Muscle of arm (tissue), 12 donors: ENCODE measurements around the gene EEF1AKMT1. TPM values are rescaled to one million over a fixed set of nuclear protein-coding genes. Genes with fewer than 3 reads are reported as not detected.
"Not testable (repeated sequence)": the region's sequence is repeated elsewhere in the genome, so short reads cannot be mapped to it uniquely, and the experiment has no call there.

Source experiments
- DNase-seq: peaks from one replicate; pipeline ENCODE4 v3.0.0-alpha.2; 2013
- polyA plus RNA-seq, 12 donors: library from polyadenylated mRNA; unstranded; fragments of 120-200 nt; gene quantifications; one replicate each; pipeline ENCODE4 v1.2.1, GENCODE V29; 2013; ENCODE audit not compliant: insufficient read length in 12 of 12

EEF1AKMT1 gene
- polyA plus RNA-seq, 12 donors, result 9.9 to 17.1 (median 13.8) TPM; not detected in 2

GRCh38 chr13:20702915-20703779, 70.6 kb downstream of the EEF1AKMT1 start, which contains the start of gene IL17D:
Gene IL17D, plus strand, starts transcription at chr13:20703699. Its CDS starts 303 bp downstream, at chr13:20704002.
- DNase-seq, result no peak

- no peak for DNase-seq
Measured at GRCh38 chr13:20702530-20702914, 71.2 kb downstream of the EEF1AKMT1 start.

DNA sequence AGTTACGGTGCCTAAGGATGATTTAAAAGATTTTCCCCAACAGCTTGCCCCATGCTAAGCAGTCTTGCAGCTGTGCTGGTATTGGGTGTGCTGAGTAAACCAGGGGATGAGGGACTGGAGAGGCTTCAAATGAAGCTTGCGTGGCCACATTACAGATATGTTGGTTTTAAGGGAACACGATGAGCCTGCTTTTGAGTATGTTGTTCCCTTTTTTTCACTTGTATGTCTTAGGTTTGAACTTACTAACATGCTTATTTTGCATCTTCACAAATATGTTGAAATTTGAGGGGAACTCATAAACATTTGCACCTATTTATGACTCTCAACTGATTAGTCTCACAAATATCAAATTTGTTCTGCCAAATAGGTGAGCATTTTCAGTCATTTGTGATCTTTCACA, 72.3 kb downstream of the EEF1AKMT1 start:
- DNase-seq, result no peak

- no peak for DNase-seq
Measured at GRCh38 chr13:20700288-20700687, 73.5 kb downstream of the EEF1AKMT1 start.

GRCh38 chr13:20699715-20700114, 74.0 kb downstream of the EEF1AKMT1 start:
- DNase-seq, result no peak

DNA sequence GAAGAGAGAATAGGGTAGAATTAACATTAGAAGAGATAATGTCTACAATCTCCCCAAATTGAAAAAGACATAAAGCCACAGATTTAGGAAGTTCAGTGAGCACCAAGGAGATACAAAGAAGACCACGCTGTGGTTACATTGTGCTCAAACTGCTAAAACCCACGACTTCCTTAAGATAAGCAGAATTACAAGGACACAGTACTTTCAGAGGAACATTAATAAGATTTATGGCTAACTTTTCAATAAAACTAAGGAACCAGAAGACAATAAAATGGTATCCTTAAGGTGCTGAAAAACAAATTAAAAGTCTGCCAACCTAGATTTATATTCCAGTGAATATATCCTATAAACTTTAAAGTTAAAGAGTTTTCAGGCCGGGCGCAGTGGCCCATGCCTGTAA, 77.7 kb downstream of the EEF1AKMT1 start:
- no peak for DNase-seq

DNA sequence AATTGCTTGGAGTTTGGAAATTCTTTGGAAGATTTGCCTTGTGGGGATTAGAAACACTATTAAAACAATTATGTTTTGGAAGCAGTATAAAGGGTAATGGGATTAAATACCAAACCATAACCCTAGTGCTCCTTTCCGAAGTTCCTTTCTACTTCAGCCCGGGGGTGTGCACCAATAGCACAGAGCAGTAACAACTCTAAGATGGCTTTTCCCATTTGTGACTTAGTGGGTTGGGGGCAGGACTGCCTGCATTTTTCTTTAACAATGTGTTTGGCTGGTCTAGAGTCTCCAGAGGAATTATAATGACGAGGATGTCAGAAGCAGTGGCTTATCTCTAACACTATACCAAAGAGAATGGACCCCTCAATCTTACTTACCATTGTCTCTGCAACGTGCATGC, 82.1 kb downstream of the EEF1AKMT1 start:
- DNase-seq, result no peak

- DNase-seq, result no peak
Measured at GRCh38 chr13:20689291-20689690, 84.5 kb downstream of the EEF1AKMT1 start.

GRCh38 chr13:20686863-20687579, 86.7 kb downstream of the EEF1AKMT1 start:
- no peak for DNase-seq

GRCh38 chr13:20686167-20686566, 87.6 kb downstream of the EEF1AKMT1 start:
- no peak for DNase-seq

DNA sequence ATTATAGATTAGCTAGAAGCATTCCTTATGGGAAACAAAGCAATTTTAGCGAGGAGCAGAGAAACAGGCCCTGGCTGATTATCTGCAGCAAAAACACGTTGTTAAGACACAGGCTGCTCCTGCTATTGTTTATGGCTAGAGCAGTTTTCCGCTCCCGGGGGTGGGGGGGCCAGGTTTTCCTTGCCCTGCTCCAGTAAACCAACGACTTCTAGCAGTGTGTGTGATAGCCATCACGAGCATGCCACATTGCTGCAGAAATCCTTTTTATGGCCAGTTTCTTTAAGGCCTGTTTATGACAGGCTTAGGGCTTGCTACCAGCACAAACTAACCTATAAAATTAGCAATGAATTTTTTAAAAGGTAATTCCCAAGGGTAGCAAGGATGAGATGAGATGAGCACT, 88.7 kb downstream of the EEF1AKMT1 start:
- no peak for DNase-seq

GRCh38 chr13:20684546-20684945, 89.2 kb downstream of the EEF1AKMT1 start:
- no peak for DNase-seq

GRCh38 chr13:20684041-20684440, 89.7 kb downstream of the EEF1AKMT1 start:
- DNase-seq, result no peak

- DNase-seq, result no peak
Measured at GRCh38 chr13:20682061-20682460, 91.7 kb downstream of the EEF1AKMT1 start.

- not testable (repeated sequence) for DNase-seq
Measured at GRCh38 chr13:20681481-20681880, 92.3 kb downstream of the EEF1AKMT1 start.

GRCh38 chr13:20680416-20681080, 93.2 kb downstream of the EEF1AKMT1 start:
- DNase-seq, result no peak

- no peak for DNase-seq
Measured at GRCh38 chr13:20679879-20680278, 93.9 kb downstream of the EEF1AKMT1 start.

Other genes starting within 250 kb of the EEF1AKMT1 start
- gene CRYL1, start 248.1 kb downstream of the EEF1AKMT1 start, polyA plus RNA-seq, result 10 to 100 TPM in 11 of 12 donors, not detected in 1; 20.7 to 33.5 (median 25.2) TPM
- 10 to 100 TPM in 11 of 12 donors, not detected in 1; 12.6 to 27.8 (median 16.8) TPM for gene IFT88, start 206.8 kb downstream of the EEF1AKMT1 start, polyA plus RNA-seq
- 10 to 100 TPM in 11 of 12 donors, not detected in 1; 20.7 to 53.0 (median 32.6) TPM for gene IL17D, start 70.3 kb downstream of the EEF1AKMT1 start, polyA plus RNA-seq
- gene XPO4, start 128.8 kb upstream of the EEF1AKMT1 start, polyA plus RNA-seq, result 10 to 100 TPM in 11 of 12 donors, not detected in 1; 18.0 to 61.6 (median 30.9) TPM